HCT116 (cell line): Measurements from ENCODE around the gene BSPRY. TPM values are rescaled to one million over a fixed set of nuclear protein-coding genes. Genes with fewer than 3 reads are reported as not detected.

Experiments
- ATAC-seq: fragments of 200-7000 bp; cut with Tn5 transposase; 2 replicates; pipeline ENCODE4 v1.9.1; 2020; ENCODE audit warnings: mild to moderate bottlenecking, moderate library complexity
- BruUV-seq: library from RNA; stranded (reverse); fragments of 400-500 nt; replicated peaks from 2 replicates; lab custom pipeline; 2021; lab: Mats Ljungman, UMichigan
- CTCF ChIA-PET: fragments of 300-600 bp; sonication (Branson Sonifier 250); formaldehyde crosslinking; loops from one replicate; lab custom pipeline; 2021; ENCODE audit warnings: antibody characterized with exemption; lab: Charles Lee
- POLR2A ChIA-PET: fragments of 300-600, 350-600 bp; sonication (Branson Sonifier 250); formaldehyde crosslinking; loops from one replicate; lab custom pipeline; 2021; ENCODE audit warnings: antibody characterized with exemption; lab: Charles Lee
- RAD21 ChIA-PET, 2 experiments: fragments of 300-600 bp; sonication (Branson Sonifier 250); formaldehyde crosslinking; loops; one replicate each; lab custom pipeline; 2023; ENCODE audit warnings: low total read pairs in 2 of 2; ENCODE audit not compliant: uncharacterized antibody in 2 of 2, unreplicated experiment in 2 of 2, low non-redundant PET in 1 of 2; lab: Charles Lee
- DNase-seq: peaks from one replicate; pipeline ENCODE4 v3.0.0-alpha.2; 2010; ENCODE audit warnings: low read depth, low spot score
- H2AFZ ChIP-seq: fragments of 200-600 bp; shearing (Covaris generic), sonication (generic); 2 replicates; pipeline ENCODE4 v1.6.1; 2017; ENCODE audit warnings: low read depth, mixed run types, mixed read lengths, antibody characterized with exemption, low read length; ENCODE audit not compliant: poor library complexity, severe bottlenecking
- H3K27ac ChIP-seq: 2 replicates; pipeline ENCODE4 v1.5.1; 2012; ENCODE audit warnings: low read depth, low read length
- H3K27me3 ChIP-seq: fragments of 200-600 bp; sonication (generic); 2 replicates; pipeline ENCODE4 v1.6.1; 2016; ENCODE audit warnings: mixed run types, low read length, mixed read lengths; ENCODE audit not compliant: insufficient read depth
- H3K36me3 ChIP-seq, 2 experiments: fragments of 200-500 bp in 1 of 2; fragments of 200-600 bp in 1 of 2; sonication (Bioruptor generic) in 1 of 2; sonication (generic) in 1 of 2; 2 replicates each; pipeline versions ENCODE4 v1.5.1 to v1.6.1; 2014 to 2016; ENCODE audit warnings: low read length in 2 of 2, inconsistent platforms in 1 of 2, mixed read lengths in 1 of 2, mixed run types in 1 of 2; ENCODE audit not compliant: insufficient read depth in 2 of 2, control insufficient read depth in 1 of 2
- H3K4me1 ChIP-seq, 2 experiments: fragments of 200-600 bp in 1 of 2; sonication (generic) in 1 of 2; 2 replicates each; pipeline versions ENCODE4 v1.5.1 to v1.6.1; 2012 to 2017; ENCODE audit warnings: low read length in 2 of 2, inconsistent platforms in 1 of 2, mild to moderate bottlenecking in 1 of 2, mixed read lengths in 1 of 2, mixed run types in 1 of 2, moderate library complexity in 1 of 2; ENCODE audit not compliant: insufficient read depth in 2 of 2, control insufficient read depth in 1 of 2
- H3K4me2 ChIP-seq: fragments of 200-600 bp; sonication (generic); 2 replicates; pipeline ENCODE4 v1.6.1; 2017; ENCODE audit warnings: mixed run types, low read length, mixed read lengths
- H3K4me3 ChIP-seq, 2 experiments: fragments of 200-600 bp in 1 of 2; sonication (generic) in 1 of 2; replicated peaks in 1 of 2; 2 replicates each; pipeline ENCODE4 v1.5.1; 2011 to 2016; ENCODE audit warnings: low read length in 2 of 2, control low read depth in 1 of 2, low read depth in 1 of 2, mild to moderate bottlenecking in 1 of 2, mixed read lengths in 1 of 2, mixed run types in 1 of 2
- H3K79me2 ChIP-seq: fragments of 200-600 bp; sonication (generic); 2 replicates; pipeline ENCODE4 v1.6.1; 2017; ENCODE audit warnings: mild to moderate bottlenecking, mixed run types, low read length, moderate library complexity, mixed read lengths; ENCODE audit not compliant: insufficient read depth
- H3K9ac ChIP-seq: fragments of 200-600 bp; sonication (generic); 2 replicates; pipeline ENCODE4 v1.6.1; 2016; ENCODE audit warnings: low read length, mixed read lengths
- H3K9me2 ChIP-seq: fragments of 200-600 bp; sonication (generic), shearing (Covaris generic); 2 replicates; pipeline ENCODE4 v1.6.1; 2017; ENCODE audit warnings: mixed run types, mild to moderate bottlenecking, moderate library complexity; ENCODE audit not compliant: insufficient read depth
- H3K9me3 ChIP-seq, 2 experiments: fragments of 200-500 bp in 1 of 2; fragments of 200-600 bp in 1 of 2; sonication (Bioruptor generic) in 1 of 2; sonication (generic) in 1 of 2; 2 replicates each; pipeline ENCODE4 v1.6.1; 2014 to 2017; ENCODE audit warnings: low read length in 2 of 2, mixed read lengths in 2 of 2, inconsistent platforms in 1 of 2, low read depth in 1 of 2, mild to moderate bottlenecking in 1 of 2, mixed run types in 1 of 2, moderate library complexity in 1 of 2; ENCODE audit not compliant: control insufficient read depth in 1 of 2, insufficient read depth in 1 of 2
- H4K20me1 ChIP-seq: fragments of 200-600 bp; sonication (generic), shearing (Covaris generic); 2 replicates; pipeline ENCODE4 v1.6.1; 2017; ENCODE audit warnings: mixed run types, mild to moderate bottlenecking, moderate library complexity; ENCODE audit not compliant: insufficient read depth
- SIN3A ChIP-seq: IDR thresholded peaks from 2 replicates; pipeline ENCODE4 v1.6.1; 2012; ENCODE audit warnings: low read depth
- YY1 ChIP-seq: IDR thresholded peaks from 2 replicates; pipeline ENCODE4 v1.6.1; 2011; ENCODE audit warnings: low read length, low read depth, moderate library complexity, mild to moderate bottlenecking; ENCODE audit not compliant: insufficient replicate concordance; ENCODE audit errors: extremely low read depth
- intact Hi-C: fragments of 100-400 bp; cut with micrococcal nuclease; formaldehyde crosslinking; loops from 2 replicates; pipeline ENCODE4 v1.10.0; 2022
- total RNA-seq: library from RNA; stranded (reverse); gene quantifications from one replicate; pipeline ENCODE4 v1.2.1, GENCODE V29; 2021; ENCODE audit not compliant: unreplicated experiment
- TF ChIP-seq, protein P1 (sequence below): IDR thresholded peaks from 2 replicates; pipeline ENCODE4 v1.6.1; 2012; ENCODE audit warnings: low read depth
- TF ChIP-seq, protein P2 (sequence below): IDR thresholded peaks from 2 replicates; pipeline ENCODE4 v1.6.1; 2011; ENCODE audit warnings: mild to moderate bottlenecking, low read length, moderate library complexity; ENCODE audit not compliant: insufficient replicate concordance; ENCODE audit errors: extremely low read depth

Gene BSPRY
- total RNA-seq, 1 experiment from 2014 or later, result 22.7 TPM

DNA sequence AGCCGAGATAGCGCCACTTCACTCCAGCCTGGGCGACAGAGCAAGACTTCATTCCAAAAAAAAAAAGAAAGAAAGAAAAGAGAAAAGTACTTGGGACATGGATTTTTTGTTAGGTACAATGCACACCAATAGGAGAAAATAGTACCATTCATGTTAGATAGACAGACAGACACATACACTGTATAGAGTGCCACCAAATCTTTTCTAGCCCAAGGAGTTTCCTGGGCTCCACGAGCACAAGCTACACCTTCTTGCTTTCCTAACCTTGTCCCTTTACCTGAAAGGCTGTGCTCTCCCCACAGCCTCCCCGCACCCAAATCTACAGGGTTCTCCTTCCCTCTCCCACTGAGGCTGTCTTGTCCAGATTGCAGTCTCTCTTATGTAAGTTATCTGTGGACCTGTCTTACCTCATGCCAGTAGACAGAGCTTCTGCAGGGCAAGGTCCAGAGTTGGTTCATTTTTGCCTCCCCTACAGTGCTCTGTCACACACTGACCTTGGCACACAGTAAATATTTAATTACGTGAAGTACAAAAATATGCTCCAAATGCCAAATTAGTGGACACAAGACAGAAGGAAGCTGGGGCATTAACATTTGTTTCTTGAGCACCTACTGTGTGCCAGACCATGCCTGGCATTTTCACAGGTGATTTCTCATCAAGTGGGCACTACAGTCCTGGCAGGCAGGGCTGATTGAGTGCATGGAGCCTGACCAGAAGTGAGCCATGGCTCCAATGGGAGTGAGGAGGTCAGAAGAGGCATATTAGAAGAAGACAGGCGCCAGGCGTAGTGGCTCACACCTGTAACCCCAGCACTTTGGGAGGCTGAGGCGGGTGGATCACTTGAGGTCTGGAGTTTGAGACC lies 45.9 kb downstream of the BSPRY start:
- POLR2A ChIA-PET, result no interaction called here

DNA sequence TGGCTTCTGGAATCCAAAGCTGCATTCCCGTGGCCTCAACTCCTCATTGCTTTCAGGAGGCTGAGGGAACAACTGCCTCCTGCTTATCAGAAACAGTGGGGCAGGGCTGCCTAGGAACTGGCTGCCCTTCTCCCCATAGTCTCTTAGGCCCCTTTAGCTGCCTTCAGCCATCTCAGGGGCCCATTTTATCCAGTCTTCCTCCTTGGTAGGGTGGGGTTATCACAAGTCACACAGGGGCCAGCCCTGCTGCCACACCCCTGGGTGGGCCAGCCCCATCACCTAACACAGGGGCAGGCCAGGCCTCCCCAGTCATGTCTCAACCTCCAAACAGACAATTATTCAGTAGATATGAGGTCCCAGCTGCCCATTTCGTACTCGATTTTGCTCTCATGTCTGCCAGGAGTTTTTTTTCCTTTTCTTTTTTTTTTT lies 47.9 kb downstream of the BSPRY start:
- no peaks in the 10 kb centered on the region for H3K9me3 ChIP-seq
- peaks cover 8 to 12% of the 10 kb centered on the region in 2 experiments for H3K4me1 ChIP-seq
- no peak overlapping the region for H3K9ac ChIP-seq
- no peaks in the 10 kb centered on the region; a peak in 1 of 4 replicates for H3K36me3 ChIP-seq
- ChIA-PET POLR2A (no interaction called here), CTCF (no interaction called here), RAD21 (no interaction called here)
- H3K27me3 ChIP-seq, result no peaks in the 10 kb centered on the region
- ATAC-seq (no peak), DNase-seq (no peak)
- H2AFZ ChIP-seq, result no peak overlapping the region
- H3K4me2 ChIP-seq, result no peak overlapping the region
- intact Hi-C loops, result no loop called here
- H3K4me3 ChIP-seq, result no peak overlapping the region
- no TSS peak for BruUV-seq
- no peak for TF ChIP-seq SIN3A
- TF ChIP-seq, protein P1, sequence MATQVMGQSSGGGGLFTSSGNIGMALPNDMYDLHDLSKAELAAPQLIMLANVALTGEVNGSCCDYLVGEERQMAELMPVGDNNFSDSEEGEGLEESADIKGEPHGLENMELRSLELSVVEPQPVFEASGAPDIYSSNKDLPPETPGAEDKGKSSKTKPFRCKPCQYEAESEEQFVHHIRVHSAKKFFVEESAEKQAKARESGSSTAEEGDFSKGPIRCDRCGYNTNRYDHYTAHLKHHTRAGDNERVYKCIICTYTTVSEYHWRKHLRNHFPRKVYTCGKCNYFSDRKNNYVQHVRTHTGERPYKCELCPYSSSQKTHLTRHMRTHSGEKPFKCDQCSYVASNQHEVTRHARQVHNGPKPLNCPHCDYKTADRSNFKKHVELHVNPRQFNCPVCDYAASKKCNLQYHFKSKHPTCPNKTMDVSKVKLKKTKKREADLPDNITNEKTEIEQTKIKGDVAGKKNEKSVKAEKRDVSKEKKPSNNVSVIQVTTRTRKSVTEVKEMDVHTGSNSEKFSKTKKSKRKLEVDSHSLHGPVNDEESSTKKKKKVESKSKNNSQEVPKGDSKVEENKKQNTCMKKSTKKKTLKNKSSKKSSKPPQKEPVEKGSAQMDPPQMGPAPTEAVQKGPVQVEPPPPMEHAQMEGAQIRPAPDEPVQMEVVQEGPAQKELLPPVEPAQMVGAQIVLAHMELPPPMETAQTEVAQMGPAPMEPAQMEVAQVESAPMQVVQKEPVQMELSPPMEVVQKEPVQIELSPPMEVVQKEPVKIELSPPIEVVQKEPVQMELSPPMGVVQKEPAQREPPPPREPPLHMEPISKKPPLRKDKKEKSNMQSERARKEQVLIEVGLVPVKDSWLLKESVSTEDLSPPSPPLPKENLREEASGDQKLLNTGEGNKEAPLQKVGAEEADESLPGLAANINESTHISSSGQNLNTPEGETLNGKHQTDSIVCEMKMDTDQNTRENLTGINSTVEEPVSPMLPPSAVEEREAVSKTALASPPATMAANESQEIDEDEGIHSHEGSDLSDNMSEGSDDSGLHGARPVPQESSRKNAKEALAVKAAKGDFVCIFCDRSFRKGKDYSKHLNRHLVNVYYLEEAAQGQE, result no peak
- no peak overlapping the region for H3K27ac ChIP-seq
- H3K79me2 ChIP-seq, result no peaks in the 10 kb centered on the region
- H3K9me2 ChIP-seq, result no peaks in the 10 kb centered on the region
- H4K20me1 ChIP-seq, result no peaks in the 10 kb centered on the region

More for the DNA sequence above, 45.9 kb downstream of the BSPRY start:
- H3K79me2 ChIP-seq, result no peaks in the 10 kb centered on the region
- intact Hi-C loops, result no loop called here
- H3K36me3 ChIP-seq, result no peaks in the 10 kb centered on the region; a peak in 1 of 4 replicates
- H3K9me2 ChIP-seq, result no peaks in the 10 kb centered on the region
- ATAC-seq, result no peak
- no TSS peak for BruUV-seq
- DNase-seq, result no peak
- H4K20me1 ChIP-seq, result no peaks in the 10 kb centered on the region
- H2AFZ ChIP-seq, result no peak overlapping the region
- H3K27ac ChIP-seq, result no peak overlapping the region
- no peak overlapping the region for H3K4me2 ChIP-seq
- CTCF ChIA-PET, result no interaction called here
- TF ChIP-seq, protein P2, sequence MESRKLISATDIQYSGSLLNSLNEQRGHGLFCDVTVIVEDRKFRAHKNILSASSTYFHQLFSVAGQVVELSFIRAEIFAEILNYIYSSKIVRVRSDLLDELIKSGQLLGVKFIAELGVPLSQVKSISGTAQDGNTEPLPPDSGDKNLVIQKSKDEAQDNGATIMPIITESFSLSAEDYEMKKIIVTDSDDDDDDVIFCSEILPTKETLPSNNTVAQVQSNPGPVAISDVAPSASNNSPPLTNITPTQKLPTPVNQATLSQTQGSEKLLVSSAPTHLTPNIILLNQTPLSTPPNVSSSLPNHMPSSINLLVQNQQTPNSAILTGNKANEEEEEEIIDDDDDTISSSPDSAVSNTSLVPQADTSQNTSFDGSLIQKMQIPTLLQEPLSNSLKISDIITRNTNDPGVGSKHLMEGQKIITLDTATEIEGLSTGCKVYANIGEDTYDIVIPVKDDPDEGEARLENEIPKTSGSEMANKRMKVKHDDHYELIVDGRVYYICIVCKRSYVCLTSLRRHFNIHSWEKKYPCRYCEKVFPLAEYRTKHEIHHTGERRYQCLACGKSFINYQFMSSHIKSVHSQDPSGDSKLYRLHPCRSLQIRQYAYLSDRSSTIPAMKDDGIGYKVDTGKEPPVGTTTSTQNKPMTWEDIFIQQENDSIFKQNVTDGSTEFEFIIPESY, result no peak
- no peak for TF ChIP-seq YY1
- peaks cover 2 to 4% of the 10 kb centered on the region in 2 experiments; a peak in 2 of 4 replicates for H3K4me1 ChIP-seq
- H3K9ac ChIP-seq, result no peak overlapping the region
- H3K27me3 ChIP-seq, result no peaks in the 10 kb centered on the region
- no peaks in the 10 kb centered on the region for H3K9me3 ChIP-seq
- RAD21 ChIA-PET, result no interaction called here
- H3K4me3 ChIP-seq, result no peak overlapping the region
